ENCODE measurements around the gene NELFB. TPM values are rescaled to one million over a fixed set of nuclear protein-coding genes. Genes with fewer than 3 reads are reported as not detected.
A peak's percentile ranks its signal among the peaks of the same experiment; 100 is the strongest.

NELFB gene
- total RNA-seq, 1 experiment from 2014 or later, result 71.7 TPM

- Histone ChIP-seq H3K4me2 (ENCODE audit: insufficient read depth, insufficient read length, low read length) (no peak overlapping the region), H2BK5ac (ENCODE audit: insufficient read length, low read length) (no peak overlapping the region), H2BK20ac (ENCODE audit: low read depth, low read length, poor library complexity, severe bottlenecking) (no peak overlapping the region), H4K20me1 (ENCODE audit: control insufficient read depth, insufficient read depth, insufficient read length) (no peaks in the 10 kb centered on the region), H3K79me2 (ENCODE audit: insufficient read depth, low read length) (no peaks in the 10 kb centered on the region), H4K8ac (replicated peaks; ENCODE audit: insufficient read length, low read depth, low read length) (no peak overlapping the region), H3K27ac (ENCODE audit: insufficient read length, low read depth, low read length) (no peak overlapping the region), H2BK120ac (ENCODE audit: low read depth, low read length, poor library complexity, severe bottlenecking) (no peak overlapping the region), H4K5ac (ENCODE audit: insufficient read length, low read depth, low read length) (no peak overlapping the region), H3K4me1 (ENCODE audit: insufficient read depth, low read length) (no peaks in the 10 kb centered on the region), H4K91ac (ENCODE audit: insufficient read length, low read depth, low read length) (no peak overlapping the region), H3K27me3 (ENCODE audit: insufficient read depth, low read length) (no peaks in the 10 kb centered on the region), H3K4ac (ENCODE audit: low read depth, low read length) (no peak overlapping the region), H2BK12ac (ENCODE audit: insufficient read length, low read depth, low read length) (no peak overlapping the region), H3K56ac (ENCODE audit: insufficient read length, low read depth, low read length) (no peak overlapping the region), H3K9me3 (ENCODE audit: control insufficient read depth, low read depth, low read length) (no peaks in the 10 kb centered on the region), H2AFZ (ENCODE audit: low read length) (no peak overlapping the region), H3K23me2 (ENCODE audit: insufficient read length, low read depth, low read length, poor library complexity, severe bottlenecking) (peaks cover 12% of the 10 kb centered on the region), H3K23ac (ENCODE audit: insufficient read length, low read depth, low read length) (no peak overlapping the region), H3T11ph (ENCODE audit: low read length) (no peak overlapping the region), H3K9ac (ENCODE audit: extremely low read depth, insufficient read length, low read length) (no peak overlapping the region), H3K79me1 (ENCODE audit: insufficient read depth, low read depth, low read length, poor library complexity, severe bottlenecking) (no peaks in the 10 kb centered on the region), H2AK5ac (ENCODE audit: insufficient read length, low read length) (no peak overlapping the region), H3K18ac (ENCODE audit: insufficient read length, low read depth, low read length) (no peak overlapping the region), H3K14ac (ENCODE audit: insufficient read depth, low read length) (no peak overlapping the region), H2BK15ac (ENCODE audit: low read depth, low read length) (no peak overlapping the region)
- TF ChIP-seq CTCF (conservative IDR thresholded peaks at IDR 0.05), result no peak
- Mint-ChIP-seq H3K4me3 (no peak overlapping the region), H3K27ac (no peak overlapping the region), H3K4me1 (peaks cover 20 to 28% of the 10 kb centered on the region in 2 experiments), H3K27me3 (ENCODE audit: low read depth) (peaks cover 14% of the 10 kb centered on the region), H3K9me3 (no peaks in the 10 kb centered on the region), H3K36me3 (ENCODE audit: insufficient read depth in 1 of 3, low read depth in 3 of 3) (peaks cover 0 to 1% (median 0%) of the 10 kb centered on the region in 3 experiments; a peak in 2 of 7 replicates)
- WGBS (ENCODE audit: extremely low coverage, insufficient read length, low lambda C conversion rate), result no CpG with 5 or more reads among the region's 139 CpGs
- peak; percentile 42 for DNase-seq
Measured at GRCh38 chr9:137278721-137279711, 23.9 kb downstream of the NELFB start.

Measured in H9 (cell line).